ENCODE measurements around the gene DACH2. TPM values are rescaled to one million over a fixed set of nuclear protein-coding genes. Genes with fewer than 3 reads are reported as not detected.

The DACH2 gene
- total RNA-seq, 1 donor from 2014 or later: 0.11 TPM

- Histone ChIP-seq H3K4me2 (no peak overlapping the region), H3K27ac (no peak overlapping the region), H2AFZ (replicated peaks) (no peak overlapping the region), H3K27me3 (no peaks in the 10 kb centered on the region), H3K4me1 (no peaks in the 10 kb centered on the region), H3K36me3 (no peaks in the 10 kb centered on the region), H3K9ac (no peak overlapping the region), H3K9me3 (ENCODE audit: low read depth) (no peaks in the 10 kb centered on the region), H3F3A (ENCODE audit: low read depth) (no peaks in the 10 kb centered on the region), H4K20me1 (ENCODE audit: low read depth) (no peaks in the 10 kb centered on the region), H3K4me3 (no peak overlapping the region), H3K79me2 (ENCODE audit: low read depth) (no peaks in the 10 kb centered on the region)
- H3K36me3 Mint-ChIP-seq: peaks cover 2% of the 10 kb centered on the region
- no peaks in the 10 kb centered on the region for H3K27me3 Mint-ChIP-seq (ENCODE audit: insufficient read depth, low read depth)
- TF ChIP-seq EZH2 (IDR thresholded peaks at IDR 0.05): no peak
- H3K27ac Mint-ChIP-seq: no peak overlapping the region
- no peaks in the 10 kb centered on the region for H3K4me1 Mint-ChIP-seq
- no peak for DNase-seq (ENCODE audit: low spot score)
- H3K9me3 Mint-ChIP-seq: peaks cover 19% of the 10 kb centered on the region
- H3K4me3 Mint-ChIP-seq: no peak overlapping the region
Measured at GRCh38 chrX:86195343-86195742, 47.1 kb downstream of the DACH2 start.

GRCh38 chrX:86197815-86198214 lies 49.6 kb downstream of the DACH2 start:
- Histone ChIP-seq H3K4me1 (no peaks in the 10 kb centered on the region), H3K9ac (no peak overlapping the region), H3K27ac (no peak overlapping the region), H2AFZ (replicated peaks) (no peak overlapping the region), H3K27me3 (no peaks in the 10 kb centered on the region), H3K9me3 (ENCODE audit: low read depth) (no peaks in the 10 kb centered on the region), H3K4me2 (no peak overlapping the region), H3K79me2 (ENCODE audit: low read depth) (no peaks in the 10 kb centered on the region), H3K36me3 (no peaks in the 10 kb centered on the region), H3F3A (ENCODE audit: low read depth) (no peaks in the 10 kb centered on the region), H3K4me3 (no peak overlapping the region), H4K20me1 (ENCODE audit: low read depth) (no peaks in the 10 kb centered on the region)
- peaks cover 19% of the 10 kb centered on the region for H3K9me3 Mint-ChIP-seq
- H3K36me3 Mint-ChIP-seq: peaks cover 2% of the 10 kb centered on the region
- TF ChIP-seq, protein P1, sequence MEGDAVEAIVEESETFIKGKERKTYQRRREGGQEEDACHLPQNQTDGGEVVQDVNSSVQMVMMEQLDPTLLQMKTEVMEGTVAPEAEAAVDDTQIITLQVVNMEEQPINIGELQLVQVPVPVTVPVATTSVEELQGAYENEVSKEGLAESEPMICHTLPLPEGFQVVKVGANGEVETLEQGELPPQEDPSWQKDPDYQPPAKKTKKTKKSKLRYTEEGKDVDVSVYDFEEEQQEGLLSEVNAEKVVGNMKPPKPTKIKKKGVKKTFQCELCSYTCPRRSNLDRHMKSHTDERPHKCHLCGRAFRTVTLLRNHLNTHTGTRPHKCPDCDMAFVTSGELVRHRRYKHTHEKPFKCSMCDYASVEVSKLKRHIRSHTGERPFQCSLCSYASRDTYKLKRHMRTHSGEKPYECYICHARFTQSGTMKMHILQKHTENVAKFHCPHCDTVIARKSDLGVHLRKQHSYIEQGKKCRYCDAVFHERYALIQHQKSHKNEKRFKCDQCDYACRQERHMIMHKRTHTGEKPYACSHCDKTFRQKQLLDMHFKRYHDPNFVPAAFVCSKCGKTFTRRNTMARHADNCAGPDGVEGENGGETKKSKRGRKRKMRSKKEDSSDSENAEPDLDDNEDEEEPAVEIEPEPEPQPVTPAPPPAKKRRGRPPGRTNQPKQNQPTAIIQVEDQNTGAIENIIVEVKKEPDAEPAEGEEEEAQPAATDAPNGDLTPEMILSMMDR (IDR thresholded peaks at IDR 0.05): no peak
- TF ChIP-seq EZH2 (IDR thresholded peaks at IDR 0.05) (no peak), EZH2phosphoT487 (IDR thresholded peaks at IDR 0.05) (no peak)
- no peaks in the 10 kb centered on the region for H3K4me1 Mint-ChIP-seq
- DNase-seq (ENCODE audit: low spot score): no peak
- H3K27ac Mint-ChIP-seq: no peak overlapping the region
- H3K27me3 Mint-ChIP-seq (ENCODE audit: insufficient read depth, low read depth): no peaks in the 10 kb centered on the region
- no peak overlapping the region for H3K4me3 Mint-ChIP-seq

DNA sequence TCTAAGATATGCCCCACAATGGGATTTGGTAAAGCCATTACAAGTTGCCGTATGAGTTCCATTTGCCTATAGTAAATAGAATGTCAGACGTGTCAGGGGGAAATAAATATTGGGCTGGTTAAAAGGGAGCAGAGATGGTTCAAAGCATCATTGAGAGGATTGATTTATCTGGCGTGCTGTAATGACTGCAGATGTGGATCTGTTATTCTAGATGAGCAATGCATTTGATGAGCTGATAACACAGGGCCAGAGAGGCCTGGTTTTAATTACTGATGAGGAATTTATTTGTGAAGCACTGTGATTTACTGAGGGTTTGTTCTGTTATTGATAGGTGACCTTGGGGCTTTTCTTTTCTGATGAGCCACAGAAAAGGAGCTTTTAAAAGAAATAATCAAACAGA lies 62.5 kb downstream of the DACH2 start:
- Mint-ChIP-seq H3K9me3 (no peaks in the 10 kb centered on the region), H3K27me3 (ENCODE audit: insufficient read depth, low read depth) (no peaks in the 10 kb centered on the region), H3K4me3 (no peak overlapping the region), H3K36me3 (no peaks in the 10 kb centered on the region), H3K27ac (no peak overlapping the region), H3K4me1 (no peaks in the 10 kb centered on the region)
- Histone ChIP-seq H3F3A (ENCODE audit: low read depth) (no peaks in the 10 kb centered on the region), H3K4me1 (no peaks in the 10 kb centered on the region), H3K36me3 (no peaks in the 10 kb centered on the region), H2AFZ (replicated peaks) (no peak overlapping the region), H3K27ac (no peak overlapping the region), H3K4me3 (no peak overlapping the region), H3K9me3 (ENCODE audit: low read depth) (peaks cover 6% of the 10 kb centered on the region), H3K27me3 (no peaks in the 10 kb centered on the region), H3K4me2 (no peak overlapping the region), H3K79me2 (ENCODE audit: low read depth) (no peaks in the 10 kb centered on the region), H3K9ac (no peak overlapping the region), H4K20me1 (ENCODE audit: low read depth) (no peaks in the 10 kb centered on the region)
- DNase-seq (ENCODE audit: low spot score): no peak
- TF ChIP-seq, protein P1 (IDR thresholded peaks at IDR 0.05): no peak
- no peak for TF ChIP-seq EZH2 (IDR thresholded peaks at IDR 0.05)
- TF ChIP-seq EZH2phosphoT487 (IDR thresholded peaks at IDR 0.05): no peak

DNA sequence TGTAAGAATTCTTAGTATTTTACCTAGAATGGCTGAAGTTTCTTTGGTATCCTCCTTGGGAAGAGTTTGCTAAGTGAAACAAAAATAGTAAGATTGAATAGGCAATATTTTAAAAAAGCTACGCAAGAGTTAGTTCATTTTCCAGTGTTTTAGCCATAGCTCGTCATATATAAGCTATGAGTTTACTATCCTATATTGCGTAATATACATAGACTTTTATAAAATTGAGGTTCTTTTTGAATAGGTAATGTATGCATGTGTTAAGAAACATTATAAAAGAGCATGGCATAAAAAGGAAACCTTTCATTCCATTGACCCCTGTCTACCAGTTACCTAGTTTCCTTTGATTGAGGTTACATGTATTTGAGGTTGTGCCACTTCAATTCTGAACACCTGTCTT lies 67.0 kb downstream of the DACH2 start:
- H3F3A ChIP-seq (ENCODE audit: low read depth): no peaks in the 10 kb centered on the region
- no peaks in the 10 kb centered on the region for H3K4me1 Mint-ChIP-seq
- no peak overlapping the region for H3K27ac ChIP-seq
- no peaks in the 10 kb centered on the region for H3K9me3 Mint-ChIP-seq
- no peak for DNase-seq (ENCODE audit: low spot score)
- H3K9ac ChIP-seq: no peak overlapping the region
- H3K9me3 ChIP-seq (ENCODE audit: low read depth): no peaks in the 10 kb centered on the region
- H3K4me1 ChIP-seq: no peaks in the 10 kb centered on the region
- H3K4me3 ChIP-seq: no peak overlapping the region
- H4K20me1 ChIP-seq (ENCODE audit: low read depth): no peaks in the 10 kb centered on the region
- no peaks in the 10 kb centered on the region for H3K36me3 Mint-ChIP-seq
- H3K27ac Mint-ChIP-seq: no peak overlapping the region
- H2AFZ ChIP-seq (replicated peaks): no peak overlapping the region
- H3K27me3 Mint-ChIP-seq (ENCODE audit: insufficient read depth, low read depth): no peaks in the 10 kb centered on the region
- no peaks in the 10 kb centered on the region for H3K27me3 ChIP-seq
- TF ChIP-seq, protein P1 (IDR thresholded peaks at IDR 0.05): no peak
- no peak for TF ChIP-seq EZH2 (IDR thresholded peaks at IDR 0.05)
- no peak for TF ChIP-seq EZH2phosphoT487 (IDR thresholded peaks at IDR 0.05)
- no peak overlapping the region for H3K4me3 Mint-ChIP-seq
- H3K79me2 ChIP-seq (ENCODE audit: low read depth): no peaks in the 10 kb centered on the region
- no peak overlapping the region for H3K4me2 ChIP-seq
- H3K36me3 ChIP-seq: no peaks in the 10 kb centered on the region

All from neural progenitor cell (in vitro differentiated cells).